ENCODE results near the gene IGHMBP2. TPM values are rescaled to one million over a fixed set of nuclear protein-coding genes. Genes with fewer than 3 reads are reported as not detected.

Gene IGHMBP2
- 11.6 and 12.4 TPM in 2 replicates for total RNA-seq

GRCh38 chr11:68903288-68904247 is at the start of gene IGHMBP2, which contains the start of gene MRPL21:
IGHMBP2 (plus strand) TSS chr11:68903891; CDS start chr11:68903953, 62 bp downstream.
MRPL21 (minus strand) TSS chr11:68903832; CDS start chr11:68903810, 22 bp downstream.

DNA sequence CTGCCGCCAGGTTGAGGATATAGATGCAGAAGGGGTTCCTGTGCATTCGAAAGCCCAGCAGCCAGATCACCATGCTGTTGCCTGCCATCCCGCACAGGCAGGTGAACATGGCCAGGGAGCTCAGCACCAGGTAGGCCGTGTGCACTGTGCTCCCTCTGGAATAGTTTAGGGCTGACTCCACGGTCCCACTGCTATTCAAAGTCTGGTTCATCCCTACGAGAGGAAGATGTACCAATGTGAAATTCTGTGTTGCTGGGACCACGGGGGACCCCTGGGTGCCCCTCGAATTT is 77.0 kb downstream of the IGHMBP2 start, which contains the start of gene MRGPRD:
Gene MRGPRD, minus strand, starts transcription at position 211 of the 290 bp plus-strand sequence. Its CDS starts 0 bp downstream, at position 211.

Other genes with a start within 250 kb of the IGHMBP2 start
- gene GAL, start 219.3 kb upstream of the IGHMBP2 start, total RNA-seq: 2.0 and 4.8 TPM in 2 replicates
- 0.33 and 0.87 TPM in 2 replicates for gene TESMIN, start 152.4 kb upstream of the IGHMBP2 start, total RNA-seq
- 50.9 and 53.9 TPM in 2 replicates for gene CPT1A, start 62.0 kb upstream of the IGHMBP2 start, total RNA-seq
- 32.6 and 79.6 TPM in 2 replicates for gene MRPL21, start 59 bp upstream of the IGHMBP2 start, total RNA-seq
- not detected in 2 replicates for gene MRGPRD, start 77.1 kb downstream of the IGHMBP2 start, total RNA-seq
- gene MRGPRF, start 109.4 kb downstream of the IGHMBP2 start, total RNA-seq: 77.2 and 111 TPM in 2 replicates
- gene TPCN2, start 145.0 kb downstream of the IGHMBP2 start, total RNA-seq: 19.1 and 23.0 TPM in 2 replicates